HepG2 (cell line): ENCODE measurements around the gene MAN1B1. TPM values are rescaled to one million over a fixed set of nuclear protein-coding genes. Genes with fewer than 3 reads are reported as not detected.

Source experiments
- ARNTL ChIP-seq: sonication (generic); formaldehyde crosslinking; IDR thresholded peaks from 2 replicates; pipeline ENCODE4 v1.4.0; 2020; ENCODE audit warnings: mild to moderate bottlenecking, missing genetic modification reagents
- CBX1 ChIP-seq: IDR thresholded peaks from one replicate; pipeline ENCODE4 v1.6.1; 2016; ENCODE audit warnings: antibody characterized with exemption, low read depth
- HDAC2 ChIP-seq: sonication (generic); formaldehyde crosslinking; IDR thresholded peaks from 2 replicates; pipeline ENCODE4 v1.4.0; 2020; ENCODE audit warnings: missing genetic modification reagents
- HMGA1 ChIP-seq: sonication (generic); formaldehyde crosslinking; conservative IDR thresholded peaks from 2 replicates; pipeline ENCODE4 v1.4.0; 2020; ENCODE audit warnings: missing genetic modification reagents
- HNRNPH1 ChIP-seq: fragments of 200-400 bp; formaldehyde crosslinking; optimal IDR thresholded peaks from 2 replicates; pipeline ENCODE3; 2017; ENCODE audit warnings: mild to moderate bottlenecking, low read depth, low read length
- JUNB ChIP-seq: sonication (generic); formaldehyde crosslinking; IDR thresholded peaks from 2 replicates; pipeline ENCODE4 v1.8.0; 2022; ENCODE audit warnings: missing genetic modification reagents, mild to moderate bottlenecking, borderline replicate concordance
- KLF13 ChIP-seq: sonication (generic); formaldehyde crosslinking; IDR thresholded peaks from 2 replicates; pipeline ENCODE4 v1.4.0; 2020; ENCODE audit warnings: mild to moderate bottlenecking, missing genetic modification reagents
- PHF5A ChIP-seq: IDR thresholded peaks from one replicate; pipeline ENCODE4 v1.6.1; 2018; ENCODE audit warnings: low read depth, missing genetic modification reagents; ENCODE audit not compliant: unreplicated experiment
- TEAD3 ChIP-seq: optimal IDR thresholded peaks from 2 replicates; pipeline ENCODE3; 2016; ENCODE audit warnings: borderline replicate concordance
- ZBTB20 ChIP-seq: sonication (generic); formaldehyde crosslinking; IDR thresholded peaks from 2 replicates; pipeline ENCODE4 v1.8.1; 2023; ENCODE audit warnings: missing genetic modification reagents, low read depth, mild to moderate bottlenecking, borderline replicate concordance
- ZNF598 ChIP-seq: sonication (generic); formaldehyde crosslinking; IDR thresholded peaks from 2 replicates; pipeline ENCODE4 v1.5.1; 2020; ENCODE audit warnings: mild to moderate bottlenecking, missing genetic modification reagents, borderline replicate concordance
- ZSCAN12 ChIP-seq: sonication (generic); formaldehyde crosslinking; IDR thresholded peaks from 2 replicates; pipeline ENCODE4 v1.9.0; 2021; ENCODE audit warnings: mild to moderate bottlenecking, missing genetic modification reagents
- polyA plus RNA-seq, 8 experiments: library from polyadenylated mRNA; depleted of rRNA in 3 of 8; stranded (reverse) in 7 of 8; unstranded in 1 of 8; fragments of >200 nt; fragmentation: Illumina TruSeq in 4 of 8; extraction: Trizol in 4 of 8; gene quantifications; 2 replicates each; pipeline versions ENCODE4 v1.2.1 to v1.2.3, GENCODE V29; 2011 to 2016; ENCODE audit warnings: low read depth in 4 of 8, missing spikeins in 1 of 8, mixed read lengths in 1 of 8; ENCODE audit not compliant: insufficient read depth in 1 of 8
- total RNA-seq, 5 experiments: library from RNA; depleted of rRNA; stranded (reverse); fragments of >200 nt; fragmentation: Illumina TruSeq; extraction: Trizol; gene quantifications; 2 replicates each; pipeline ENCODE4 v1.2.3, GENCODE V29; 2016; ENCODE audit warnings: low read depth in 1 of 5
- TF ChIP-seq, protein P1 (sequence below): sonication (generic); formaldehyde crosslinking; IDR thresholded peaks from 2 replicates; pipeline ENCODE4 v1.4.0; 2020; ENCODE audit warnings: missing genetic modification reagents
- TF ChIP-seq, protein P2 (sequence below): sonication (generic); formaldehyde crosslinking; IDR thresholded peaks from 2 replicates; pipeline ENCODE4 v1.5.1; 2020; ENCODE audit warnings: mild to moderate bottlenecking, moderate library complexity, missing genetic modification reagents
- TF ChIP-seq, protein P3 (sequence below): sonication (generic); formaldehyde crosslinking; IDR thresholded peaks from 2 replicates; pipeline ENCODE4 v1.9.0; 2022; ENCODE audit warnings: missing genetic modification reagents, mild to moderate bottlenecking, borderline replicate concordance
- TF ChIP-seq, protein P4 (sequence below): sonication (generic); formaldehyde crosslinking; IDR thresholded peaks from 2 replicates; pipeline ENCODE4 v1.4.0; 2020; ENCODE audit warnings: mild to moderate bottlenecking, missing genetic modification reagents
- TF ChIP-seq, protein P5 (sequence below): IDR thresholded peaks from 2 replicates; pipeline ENCODE4 v1.6.1; 2016; ENCODE audit warnings: low read depth, missing genetic modification reagents, missing compliant biosample characterization

Gene MAN1B1
- total and polyA plus RNA-seq, 2 of the 13 experiments (the other 11 are each of a cell fraction or from before 2014, with no cell fraction given), result 48.9 to 59.5 TPM

DNA sequence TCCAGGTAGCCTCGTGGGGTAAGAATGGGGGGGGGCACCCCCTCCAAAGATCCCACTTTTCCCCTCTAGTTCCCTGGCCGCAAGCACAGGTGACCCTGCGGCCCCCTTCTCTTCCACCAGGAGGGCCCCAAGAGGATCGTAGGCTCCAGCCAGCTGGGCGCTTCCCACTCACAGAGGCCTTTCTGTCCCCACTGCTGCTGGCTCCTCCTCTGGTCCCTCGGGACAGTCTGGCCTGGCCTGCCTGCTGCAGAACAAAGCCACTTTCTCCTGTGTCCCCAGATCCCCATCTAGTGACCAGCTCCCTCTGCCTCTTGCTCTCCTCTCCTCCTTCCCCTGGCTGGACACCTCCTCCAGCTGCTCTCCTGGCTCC, 15.9 kb upstream of the MAN1B1 start (continued):
- TF ChIP-seq ZSCAN12 (CRISPR knock-in tag) (no peak), CBX1 (no peak), ZNF598 (peak; percentile 83; the same call in 1 of the 2 replicates), HNRNPH1 (no peak), ZBTB20 (no peak), JUNB (CRISPR knock-in tag) (no peak), PHF5A (no peak), ARNTL (CRISPR knock-in tag) (0 out of 2 replicates have a peak, but pooled peaks have one; percentile 6), KLF13 (CRISPR knock-in tag) (0 out of 2 replicates have a peak, but pooled peaks have one; percentile 29), HDAC2 (0 out of 2 replicates have a peak, but pooled peaks have one; percentile 4), HMGA1 (no peak), TEAD3 (peak; percentile 10)
- TF ChIP-seq, protein P1, sequence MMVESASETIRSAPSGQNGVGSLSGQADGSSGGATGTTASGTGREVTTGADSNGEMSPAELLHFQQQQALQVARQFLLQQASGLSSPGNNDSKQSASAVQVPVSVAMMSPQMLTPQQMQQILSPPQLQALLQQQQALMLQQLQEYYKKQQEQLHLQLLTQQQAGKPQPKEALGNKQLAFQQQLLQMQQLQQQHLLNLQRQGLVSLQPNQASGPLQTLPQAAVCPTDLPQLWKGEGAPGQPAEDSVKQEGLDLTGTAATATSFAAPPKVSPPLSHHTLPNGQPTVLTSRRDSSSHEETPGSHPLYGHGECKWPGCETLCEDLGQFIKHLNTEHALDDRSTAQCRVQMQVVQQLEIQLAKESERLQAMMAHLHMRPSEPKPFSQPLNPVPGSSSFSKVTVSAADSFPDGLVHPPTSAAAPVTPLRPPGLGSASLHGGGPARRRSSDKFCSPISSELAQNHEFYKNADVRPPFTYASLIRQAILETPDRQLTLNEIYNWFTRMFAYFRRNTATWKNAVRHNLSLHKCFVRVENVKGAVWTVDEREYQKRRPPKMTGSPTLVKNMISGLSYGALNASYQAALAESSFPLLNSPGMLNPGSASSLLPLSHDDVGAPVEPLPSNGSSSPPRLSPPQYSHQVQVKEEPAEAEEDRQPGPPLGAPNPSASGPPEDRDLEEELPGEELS, result peak; percentile 2; the same call in 1 of the 2 replicates
- TF ChIP-seq, protein P2, sequence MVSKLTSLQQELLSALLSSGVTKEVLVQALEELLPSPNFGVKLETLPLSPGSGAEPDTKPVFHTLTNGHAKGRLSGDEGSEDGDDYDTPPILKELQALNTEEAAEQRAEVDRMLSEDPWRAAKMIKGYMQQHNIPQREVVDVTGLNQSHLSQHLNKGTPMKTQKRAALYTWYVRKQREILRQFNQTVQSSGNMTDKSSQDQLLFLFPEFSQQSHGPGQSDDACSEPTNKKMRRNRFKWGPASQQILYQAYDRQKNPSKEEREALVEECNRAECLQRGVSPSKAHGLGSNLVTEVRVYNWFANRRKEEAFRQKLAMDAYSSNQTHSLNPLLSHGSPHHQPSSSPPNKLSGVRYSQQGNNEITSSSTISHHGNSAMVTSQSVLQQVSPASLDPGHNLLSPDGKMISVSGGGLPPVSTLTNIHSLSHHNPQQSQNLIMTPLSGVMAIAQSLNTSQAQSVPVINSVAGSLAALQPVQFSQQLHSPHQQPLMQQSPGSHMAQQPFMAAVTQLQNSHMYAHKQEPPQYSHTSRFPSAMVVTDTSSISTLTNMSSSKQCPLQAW (CRISPR knock-in tag), result 0 out of 2 replicates have a peak, but pooled peaks have one; percentile 41
- TF ChIP-seq, protein P3, sequence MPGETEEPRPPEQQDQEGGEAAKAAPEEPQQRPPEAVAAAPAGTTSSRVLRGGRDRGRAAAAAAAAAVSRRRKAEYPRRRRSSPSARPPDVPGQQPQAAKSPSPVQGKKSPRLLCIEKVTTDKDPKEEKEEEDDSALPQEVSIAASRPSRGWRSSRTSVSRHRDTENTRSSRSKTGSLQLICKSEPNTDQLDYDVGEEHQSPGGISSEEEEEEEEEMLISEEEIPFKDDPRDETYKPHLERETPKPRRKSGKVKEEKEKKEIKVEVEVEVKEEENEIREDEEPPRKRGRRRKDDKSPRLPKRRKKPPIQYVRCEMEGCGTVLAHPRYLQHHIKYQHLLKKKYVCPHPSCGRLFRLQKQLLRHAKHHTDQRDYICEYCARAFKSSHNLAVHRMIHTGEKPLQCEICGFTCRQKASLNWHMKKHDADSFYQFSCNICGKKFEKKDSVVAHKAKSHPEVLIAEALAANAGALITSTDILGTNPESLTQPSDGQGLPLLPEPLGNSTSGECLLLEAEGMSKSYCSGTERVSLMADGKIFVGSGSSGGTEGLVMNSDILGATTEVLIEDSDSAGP (CRISPR knock-in tag), result peak; percentile 45; the same call in 1 of the 2 replicates
- TF ChIP-seq, protein P4, sequence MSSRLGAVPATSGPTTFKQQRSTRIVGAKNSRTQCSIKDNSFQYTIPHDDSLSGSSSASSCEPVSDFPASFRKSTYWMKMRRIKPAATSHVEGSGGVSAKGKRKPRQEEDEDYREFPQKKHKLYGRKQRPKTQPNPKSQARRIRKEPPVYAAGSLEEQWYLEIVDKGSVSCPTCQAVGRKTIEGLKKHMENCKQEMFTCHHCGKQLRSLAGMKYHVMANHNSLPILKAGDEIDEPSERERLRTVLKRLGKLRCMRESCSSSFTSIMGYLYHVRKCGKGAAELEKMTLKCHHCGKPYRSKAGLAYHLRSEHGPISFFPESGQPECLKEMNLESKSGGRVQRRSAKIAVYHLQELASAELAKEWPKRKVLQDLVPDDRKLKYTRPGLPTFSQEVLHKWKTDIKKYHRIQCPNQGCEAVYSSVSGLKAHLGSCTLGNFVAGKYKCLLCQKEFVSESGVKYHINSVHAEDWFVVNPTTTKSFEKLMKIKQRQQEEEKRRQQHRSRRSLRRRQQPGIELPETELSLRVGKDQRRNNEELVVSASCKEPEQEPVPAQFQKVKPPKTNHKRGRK (CRISPR knock-in tag), result 0 out of 2 replicates have a peak, but pooled peaks have one; percentile 34
- TF ChIP-seq, protein P5, sequence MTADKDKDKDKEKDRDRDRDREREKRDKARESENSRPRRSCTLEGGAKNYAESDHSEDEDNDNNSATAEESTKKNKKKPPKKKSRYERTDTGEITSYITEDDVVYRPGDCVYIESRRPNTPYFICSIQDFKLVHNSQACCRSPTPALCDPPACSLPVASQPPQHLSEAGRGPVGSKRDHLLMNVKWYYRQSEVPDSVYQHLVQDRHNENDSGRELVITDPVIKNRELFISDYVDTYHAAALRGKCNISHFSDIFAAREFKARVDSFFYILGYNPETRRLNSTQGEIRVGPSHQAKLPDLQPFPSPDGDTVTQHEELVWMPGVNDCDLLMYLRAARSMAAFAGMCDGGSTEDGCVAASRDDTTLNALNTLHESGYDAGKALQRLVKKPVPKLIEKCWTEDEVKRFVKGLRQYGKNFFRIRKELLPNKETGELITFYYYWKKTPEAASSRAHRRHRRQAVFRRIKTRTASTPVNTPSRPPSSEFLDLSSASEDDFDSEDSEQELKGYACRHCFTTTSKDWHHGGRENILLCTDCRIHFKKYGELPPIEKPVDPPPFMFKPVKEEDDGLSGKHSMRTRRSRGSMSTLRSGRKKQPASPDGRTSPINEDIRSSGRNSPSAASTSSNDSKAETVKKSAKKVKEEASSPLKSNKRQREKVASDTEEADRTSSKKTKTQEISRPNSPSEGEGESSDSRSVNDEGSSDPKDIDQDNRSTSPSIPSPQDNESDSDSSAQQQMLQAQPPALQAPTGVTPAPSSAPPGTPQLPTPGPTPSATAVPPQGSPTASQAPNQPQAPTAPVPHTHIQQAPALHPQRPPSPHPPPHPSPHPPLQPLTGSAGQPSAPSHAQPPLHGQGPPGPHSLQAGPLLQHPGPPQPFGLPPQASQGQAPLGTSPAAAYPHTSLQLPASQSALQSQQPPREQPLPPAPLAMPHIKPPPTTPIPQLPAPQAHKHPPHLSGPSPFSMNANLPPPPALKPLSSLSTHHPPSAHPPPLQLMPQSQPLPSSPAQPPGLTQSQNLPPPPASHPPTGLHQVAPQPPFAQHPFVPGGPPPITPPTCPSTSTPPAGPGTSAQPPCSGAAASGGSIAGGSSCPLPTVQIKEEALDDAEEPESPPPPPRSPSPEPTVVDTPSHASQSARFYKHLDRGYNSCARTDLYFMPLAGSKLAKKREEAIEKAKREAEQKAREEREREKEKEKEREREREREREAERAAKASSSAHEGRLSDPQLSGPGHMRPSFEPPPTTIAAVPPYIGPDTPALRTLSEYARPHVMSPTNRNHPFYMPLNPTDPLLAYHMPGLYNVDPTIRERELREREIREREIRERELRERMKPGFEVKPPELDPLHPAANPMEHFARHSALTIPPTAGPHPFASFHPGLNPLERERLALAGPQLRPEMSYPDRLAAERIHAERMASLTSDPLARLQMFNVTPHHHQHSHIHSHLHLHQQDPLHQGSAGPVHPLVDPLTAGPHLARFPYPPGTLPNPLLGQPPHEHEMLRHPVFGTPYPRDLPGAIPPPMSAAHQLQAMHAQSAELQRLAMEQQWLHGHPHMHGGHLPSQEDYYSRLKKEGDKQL (CRISPR knock-in tag), result no peak
